Adrenal gland (tissue), 12 donors: ENCODE data around the gene WIZ. TPM values are rescaled to one million over a fixed set of nuclear protein-coding genes. Genes with fewer than 3 reads are reported as not detected.

Source experiments
- DNase-seq, 7 donors: peaks; one replicate each; pipeline ENCODE4 v3.0.0-alpha.2; 2019 to 2020
- H3K27ac ChIP-seq, 5 donors: fragments of 200-600 bp; sonication (generic) in 4 of 5; 1 replicate in 3 of 5; 2 replicates in 2 of 5; pipeline versions ENCODE4 v1.5.1 to v1.8.0; 2016 to 2020; ENCODE audit warnings: mild to moderate bottlenecking in 1 of 5
- H3K27me3 ChIP-seq: fragments of 200-600 bp; 2 replicates; pipeline ENCODE4 v1.8.0; 2021
- H3K36me3 ChIP-seq, 2 donors: fragments of 200-600 bp; replicated peaks in 1 of 2; 1 replicate in 1 of 2; 2 replicates in 1 of 2; pipeline versions ENCODE4 v1.5.1 to v1.8.0; 2018 to 2022
- H3K4me1 ChIP-seq, 2 donors: fragments of 200-600 bp; replicated peaks in 1 of 2; 1 replicate in 1 of 2; 2 replicates in 1 of 2; pipeline versions ENCODE4 v1.5.1 to v1.8.0; 2018 to 2021
- H3K4me3 ChIP-seq, 4 donors: fragments of 200-600 bp; sonication (generic) in 3 of 4; one replicate each; pipeline ENCODE4 v1.5.1; 2016 to 2018
- H3K9me3 ChIP-seq, 3 donors: fragments of 200-600 bp; sonication (generic) in 1 of 3; replicated peaks in 1 of 3; 1 replicate in 2 of 3; 2 replicates in 1 of 3; pipeline versions ENCODE4 v1.5.1 to v1.8.0; 2016 to 2021
- CTCF ChIP-seq, 6 experiments: fragments of 450-650 bp in 4 of 6; fragments of 200-600 bp in 2 of 6; sonication (generic) in 1 of 6; IDR thresholded peaks; 1 replicate in 5 of 6; 2 replicates in 1 of 6; pipeline versions ENCODE4 v1.5.1 to v1.8.0; 2016 to 2021; ENCODE audit warnings: antibody characterized with exemption in 6 of 6, mild to moderate bottlenecking in 2 of 6, moderate library complexity in 1 of 6
- POLR2A ChIP-seq, 2 donors: fragments of 450-650 bp; IDR thresholded peaks; one replicate each; pipeline ENCODE4 v1.6.1; 2017; ENCODE audit warnings: antibody characterized with exemption in 2 of 2, mild to moderate bottlenecking in 2 of 2, moderate library complexity in 1 of 2
- WGBS, 4 donors: extraction: QIAGEN DNeasy Blood & Tissue Kit in 2 of 4; methylation state at CpG; one replicate each; pipeline versions ENCODE4 v1.1.5 to v1.1.7; 2013 to 2017; 5-methylcytosine and 5-hydroxymethylcytosine counted together
- intact Hi-C, 2 donors: fragments of 100-400 bp; cut with DNase I; formaldehyde crosslinking; loops; one replicate each; pipeline versions ENCODE4 v1.14.1 to v1.15.0; 2022 to 2023
- polyA plus RNA-seq, 3 donors: library from polyadenylated mRNA; stranded (reverse); fragments of 200-250 nt in 2 of 3; fragments of 350-450 nt in 1 of 3; fragmentation: Illumina TruSeq in 1 of 3; extraction: RNeasy Lipid Tissue Mini Kit (QIAGEN cat#74804) in 1 of 3; gene quantifications; one replicate each; pipeline ENCODE4 v1.2.3, GENCODE V29; 2013 to 2014
- total RNA-seq, 9 donors: library from RNA; depleted of rRNA in 4 of 9; stranded (reverse); fragments of >200 nt in 4 of 9; fragments of 120-200 nt in 1 of 9; fragmentation: NEBNext Ultra II Directional in 1 of 9; extraction: Animal tissue kit (Norgen Biotek cat#: 25700) in 1 of 9; gene quantifications; one replicate each; pipeline versions ENCODE4 v1.1.0 to v1.2.4, GENCODE V29; 2013 to 2023
- donor health status: healthy with polysubstance abuse.
- donor health status: Bipolar disorder and iron deficiency.
- donor health status: DM: yes; HTN: yes; CAD: no.
- donor health status: DM: no; HTN: no; CAD: no.
- donor health status: DM: no; HTN: no; CAD: no.
- donor health status: DM: yes; HTN: yes; CAD: no.

The WIZ gene
- total and polyA plus RNA-seq, 12 donors = 5.7 to 49.2 (median 30.6) TPM

- DNase-seq = peak in 2 of 7 donors; percentile 25 to 56
- intact Hi-C loops = no loop called here
- H3K4me1 ChIP-seq = peaks cover 7 to 10% of the 10 kb centered on the region in 2 donors
Observed at GRCh38 chr19:15448044-15448777, 1.5 kb downstream of the WIZ start.

GRCh38 chr19:15447057-15447456 lies 2.7 kb downstream of the WIZ start:
- Histone ChIP-seq H3K36me3 (no peaks in the 10 kb centered on the region), H3K9me3 (no peaks in the 10 kb centered on the region), H3K27me3 (no peaks in the 10 kb centered on the region), H3K4me1 (peaks cover 5 to 7% of the 10 kb centered on the region in 2 donors), H3K4me3 (no peak overlapping the region), H3K27ac (no peak overlapping the region)
- WGBS, 4 donors = 54 to 81% (median 80%) methylated on average over 4 of the region's 4 CpGs
- TF ChIP-seq POLR2A (IDR thresholded peaks at IDR 0.05) = no peak
- TF ChIP-seq CTCF (IDR thresholded peaks at IDR 0.05) = no peak
- peak in 1 of 7 donors; percentile 14 for DNase-seq
- intact Hi-C loops = no loop called here

More at GRCh38 chr19:15448044-15448777, 1.5 kb downstream of the WIZ start:
- peak overlapping the region in 1 of 5 donors; percentile 96 for H3K27ac ChIP-seq
- TF ChIP-seq CTCF (IDR thresholded peaks at IDR 0.05) = no peak
- no peaks in the 10 kb centered on the region for H3K36me3 ChIP-seq
- H3K4me3 ChIP-seq = no peak overlapping the region
- H3K27me3 ChIP-seq = no peaks in the 10 kb centered on the region
- no peaks in the 10 kb centered on the region for H3K9me3 ChIP-seq
- 48 to 64% (median 56%) methylated on average over 8 to 17 of the region's 17 CpGs for WGBS, 4 donors

- no peak overlapping the region for H3K4me3 ChIP-seq
- H3K27ac ChIP-seq = no peak overlapping the region
- TF ChIP-seq CTCF (IDR thresholded peaks at IDR 0.05) (no peak), POLR2A (IDR thresholded peaks at IDR 0.05) (no peak)
- WGBS, 4 donors = 43 to 66% (median 61%) methylated on average over 6 to 7 of the region's 7 CpGs
- no peaks in the 10 kb centered on the region for H3K9me3 ChIP-seq
- intact Hi-C loops = no loop called here
- DNase-seq = peak in 6 of 7 donors; percentile 53 to 81 (median 73)
- H3K4me1 ChIP-seq = peaks cover 5 to 7% of the 10 kb centered on the region in 2 donors
- no peaks in the 10 kb centered on the region for H3K36me3 ChIP-seq
- no peaks in the 10 kb centered on the region for H3K27me3 ChIP-seq
Observed at GRCh38 chr19:15445807-15446376, 3.9 kb downstream of the WIZ start.

GRCh38 chr19:15445227-15445605 lies 4.5 kb downstream of the WIZ start:
- Histone ChIP-seq H3K4me3 (no peak overlapping the region), H3K27ac (no peak overlapping the region), H3K4me1 (peaks cover 5 to 7% of the 10 kb centered on the region in 2 donors), H3K36me3 (no peaks in the 10 kb centered on the region), H3K9me3 (no peaks in the 10 kb centered on the region), H3K27me3 (no peaks in the 10 kb centered on the region)
- 90 to 95% (median 93%) methylated on average over 2 to 9 of the region's 9 CpGs for WGBS, 4 donors
- intact Hi-C loops = no loop called here
- no peak for TF ChIP-seq POLR2A (IDR thresholded peaks at IDR 0.05)
- no peak for TF ChIP-seq CTCF (IDR thresholded peaks at IDR 0.05)
- peak in 1 of 7 donors; percentile 13 for DNase-seq
